ENCODE measurements around the gene ELK4.

The ELK4 gene

GRCh38 chr1:205631768-205632668 lies at the start of gene ELK4:
ELK4 (minus strand) TSS chr1:205632011; CDS start chr1:205623882, 8,129 bp downstream.
- DNase-seq: peak; percentile 99 to 100

DNA sequence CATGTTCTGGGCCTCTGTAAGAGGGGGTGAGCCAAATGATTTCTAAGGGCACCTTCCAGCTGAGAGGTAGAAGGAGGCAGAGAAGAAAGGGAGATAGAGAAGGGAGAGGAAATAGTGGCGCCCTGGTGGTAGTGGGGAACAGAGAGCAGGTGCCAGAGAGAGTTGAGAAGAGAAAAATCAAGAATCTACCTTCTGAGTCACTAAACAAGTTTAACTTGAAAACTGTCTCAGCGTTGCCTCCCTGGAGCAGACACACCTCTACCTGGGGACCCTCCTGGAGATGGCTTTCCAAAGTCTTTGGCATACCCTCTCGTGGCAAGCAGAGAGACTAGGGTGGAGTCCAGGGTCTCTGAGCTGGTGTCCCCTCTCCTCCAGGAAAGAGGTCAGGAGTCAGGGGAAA lies 49.6 kb upstream of the ELK4 start:
- DNase-seq: no peak

GRCh38 chr1:205680073-205680851 lies 48.5 kb upstream of the ELK4 start, which contains the start of gene SLC45A3:
SLC45A3 (minus strand) TSS chr1:205680509; CDS start chr1:205664656, 15,853 bp downstream.
- DNase-seq: peak; percentile 48 to 58

GRCh38 chr1:205678286-205679111 lies 46.7 kb upstream of the ELK4 start:
- DNase-seq: no peak

DNA sequence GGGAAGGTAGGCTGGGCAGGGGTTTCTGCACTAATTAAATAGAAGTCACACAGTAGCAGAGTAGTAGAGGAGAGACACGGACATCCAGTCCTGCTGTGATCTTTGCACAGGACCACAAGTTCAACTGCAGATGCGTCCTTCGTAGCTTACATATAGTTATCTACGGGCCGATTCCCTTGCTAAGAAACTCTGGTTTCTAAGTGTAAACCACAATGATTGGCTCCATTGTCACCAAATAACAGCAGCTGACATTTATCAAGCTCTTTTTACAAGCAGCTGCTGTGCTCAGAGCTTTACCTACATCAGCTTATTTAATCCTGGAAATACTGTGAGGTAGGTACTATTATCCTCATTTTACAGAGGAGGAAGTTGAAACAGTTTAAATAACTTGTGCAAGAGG lies 45.4 kb upstream of the ELK4 start:
- DNase-seq: no peak

GRCh38 chr1:205676597-205676996 lies 44.8 kb upstream of the ELK4 start:
- DNase-seq: no peak

GRCh38 chr1:205676002-205676401 lies 44.2 kb upstream of the ELK4 start:
- no peak for DNase-seq

GRCh38 chr1:205675247-205675646 lies 43.4 kb upstream of the ELK4 start:
- DNase-seq: no peak

DNA sequence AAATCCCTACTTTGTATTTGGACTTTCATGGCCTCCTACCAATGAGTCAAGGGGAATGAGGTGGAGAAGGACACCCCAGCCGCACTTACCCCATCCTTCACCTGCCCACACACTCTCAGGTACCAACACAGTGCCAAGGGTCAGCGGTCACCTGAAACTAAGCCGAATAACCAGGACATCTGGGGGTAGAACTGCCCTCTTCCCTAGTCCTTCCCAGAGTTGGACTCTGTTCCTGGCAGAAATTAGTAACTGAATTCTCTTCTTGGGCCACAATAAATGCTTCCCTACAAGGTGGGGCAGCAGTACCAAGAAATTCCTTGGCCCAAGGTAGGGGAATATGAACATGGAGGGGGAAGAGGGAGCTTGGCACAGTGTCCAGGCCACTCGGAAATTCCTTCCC lies 41.2 kb upstream of the ELK4 start:
- no peak for DNase-seq

- no peak for DNase-seq
Measured at GRCh38 chr1:205672395-205672889, 40.6 kb upstream of the ELK4 start.

GRCh38 chr1:205670611-205671430 lies 39.0 kb upstream of the ELK4 start:
- DNase-seq: no peak

- no peak for DNase-seq
Measured at GRCh38 chr1:205670150-205670446, 38.3 kb upstream of the ELK4 start.

- no peak for DNase-seq
Measured at GRCh38 chr1:205669341-205670149, 37.7 kb upstream of the ELK4 start.

GRCh38 chr1:205668951-205669340 lies 37.1 kb upstream of the ELK4 start:
- DNase-seq: no peak

- no peak for DNase-seq
Measured at GRCh38 chr1:205667909-205668643, 36.3 kb upstream of the ELK4 start.

GRCh38 chr1:205666372-205667166 lies 34.8 kb upstream of the ELK4 start:
- no peak for DNase-seq

GRCh38 chr1:205665201-205666045 lies 33.6 kb upstream of the ELK4 start:
- no peak for DNase-seq

- DNase-seq: no peak
Measured at GRCh38 chr1:205664399-205665017, 32.7 kb upstream of the ELK4 start.

Data from activated CD4-positive, alpha-beta T cell treated with anti-CD3 and anti-CD28 coated beads, Interleukin-2, amount 50 U/mL, for 48 hours (primary cell).